ENCODE measurements around the gene C18orf63.

- no peak for TF ChIP-seq POLR2A (IDR thresholded peaks at IDR 0.05; ENCODE audit: low read depth)
- TF ChIP-seq CTCF (IDR thresholded peaks at IDR 0.05), result no peak
Measured at GRCh38 chr18:74400813-74401212, 85.2 kb downstream of the C18orf63 start.
